ENCODE results near the gene TMEM184C.

GRCh38 chr4:147704846-147705245, 87.6 kb downstream of the TMEM184C start:
- TF ChIP-seq, protein P1, sequence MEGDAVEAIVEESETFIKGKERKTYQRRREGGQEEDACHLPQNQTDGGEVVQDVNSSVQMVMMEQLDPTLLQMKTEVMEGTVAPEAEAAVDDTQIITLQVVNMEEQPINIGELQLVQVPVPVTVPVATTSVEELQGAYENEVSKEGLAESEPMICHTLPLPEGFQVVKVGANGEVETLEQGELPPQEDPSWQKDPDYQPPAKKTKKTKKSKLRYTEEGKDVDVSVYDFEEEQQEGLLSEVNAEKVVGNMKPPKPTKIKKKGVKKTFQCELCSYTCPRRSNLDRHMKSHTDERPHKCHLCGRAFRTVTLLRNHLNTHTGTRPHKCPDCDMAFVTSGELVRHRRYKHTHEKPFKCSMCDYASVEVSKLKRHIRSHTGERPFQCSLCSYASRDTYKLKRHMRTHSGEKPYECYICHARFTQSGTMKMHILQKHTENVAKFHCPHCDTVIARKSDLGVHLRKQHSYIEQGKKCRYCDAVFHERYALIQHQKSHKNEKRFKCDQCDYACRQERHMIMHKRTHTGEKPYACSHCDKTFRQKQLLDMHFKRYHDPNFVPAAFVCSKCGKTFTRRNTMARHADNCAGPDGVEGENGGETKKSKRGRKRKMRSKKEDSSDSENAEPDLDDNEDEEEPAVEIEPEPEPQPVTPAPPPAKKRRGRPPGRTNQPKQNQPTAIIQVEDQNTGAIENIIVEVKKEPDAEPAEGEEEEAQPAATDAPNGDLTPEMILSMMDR (IDR thresholded peaks at IDR 0.05 in 2 of 3, conservative IDR thresholded peaks at IDR 0.05 in 1 of 3; ENCODE audit: borderline replicate concordance in 1 of 3, insufficient read depth in 1 of 3, low read depth in 2 of 3, low read length in 2 of 3): no peak
- TF ChIP-seq CEBPB (IDR thresholded peaks at IDR 0.05; ENCODE audit: low read depth) (no peak), EZH2 (IDR thresholded peaks at IDR 0.05) (no peak), SRF (IDR thresholded peaks at IDR 0.05; ENCODE audit: low read depth) (no peak), POLR2AphosphoS5 (IDR thresholded peaks at IDR 0.05; ENCODE audit: low read depth, low read length) (no peak), EZH2phosphoT487 (IDR thresholded peaks at IDR 0.05; ENCODE audit: borderline replicate concordance) (no peak), RAD21 (IDR thresholded peaks at IDR 0.05; ENCODE audit: low read depth) (no peak), POLR2A (IDR thresholded peaks at IDR 0.05; ENCODE audit: borderline replicate concordance, extremely low read depth, insufficient read depth, insufficient read length) (no peak), SP1 (IDR thresholded peaks at IDR 0.05; ENCODE audit: low read depth) (no peak), JUND (IDR thresholded peaks at IDR 0.05) (no peak), EGR1 (IDR thresholded peaks at IDR 0.05; ENCODE audit: low read depth) (no peak), FOSL1 (IDR thresholded peaks at IDR 0.05; ENCODE audit: low read depth) (no peak), REST (IDR thresholded peaks at IDR 0.05; ENCODE audit: low read depth) (no peak)
- TF ChIP-seq, protein P2, sequence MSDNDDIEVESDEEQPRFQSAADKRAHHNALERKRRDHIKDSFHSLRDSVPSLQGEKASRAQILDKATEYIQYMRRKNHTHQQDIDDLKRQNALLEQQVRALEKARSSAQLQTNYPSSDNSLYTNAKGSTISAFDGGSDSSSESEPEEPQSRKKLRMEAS (IDR thresholded peaks at IDR 0.05): no peak
